Spleen (tissue), 11 donors: Measurements from ENCODE around the gene SEC16A. TPM values are rescaled to one million over a fixed set of nuclear protein-coding genes. Genes with fewer than 3 reads are reported as not detected.
A peak's percentile ranks its signal among the peaks of the same experiment; 100 is the strongest.

ENCODE experiments used
- DNase-seq: peaks from one replicate; pipeline ENCODE4 v3.0.0-alpha.2; 2020
- H3K27ac ChIP-seq, 8 donors: fragments of 200-600 bp; sonication (generic) in 7 of 8; 1 replicate in 4 of 8; 2 replicates in 4 of 8; pipeline versions ENCODE4 v1.5.0 to v1.8.0; 2016 to 2021; ENCODE audit warnings: inconsistent platforms in 4 of 8, mild to moderate bottlenecking in 4 of 8, moderate library complexity in 1 of 8
- H3K27me3 ChIP-seq, 7 donors: fragments of 200-600 bp; sonication (generic) in 6 of 7; replicated peaks in 1 of 7; 1 replicate in 4 of 7; 2 replicates in 3 of 7; pipeline versions ENCODE4 v1.5.0 to v1.8.0; 2016 to 2021; ENCODE audit warnings: inconsistent platforms in 3 of 7, mild to moderate bottlenecking in 1 of 7
- H3K36me3 ChIP-seq, 6 donors: fragments of 200-600 bp; sonication (generic) in 5 of 6; 1 replicate in 4 of 6; 2 replicates in 2 of 6; pipeline versions ENCODE4 v1.5.0 to v1.8.0; 2016 to 2021; ENCODE audit warnings: inconsistent platforms in 2 of 6
- H3K4me1 ChIP-seq, 6 donors: fragments of 200-600 bp; sonication (generic) in 5 of 6; 1 replicate in 3 of 6; 2 replicates in 3 of 6; pipeline versions ENCODE4 v1.5.0 to v1.8.0; 2016 to 2021; ENCODE audit warnings: inconsistent platforms in 3 of 6
- H3K4me3 ChIP-seq, 8 donors: fragments of 200-600 bp; sonication (generic) in 7 of 8; 1 replicate in 4 of 8; 2 replicates in 4 of 8; pipeline versions ENCODE4 v1.5.0 to v1.8.0; 2016 to 2021; ENCODE audit warnings: inconsistent platforms in 4 of 8, mild to moderate bottlenecking in 4 of 8, moderate library complexity in 2 of 8
- H3K9me3 ChIP-seq, 8 donors: fragments of 200-600 bp; sonication (generic) in 7 of 8; 1 replicate in 4 of 8; 2 replicates in 4 of 8; pipeline versions ENCODE4 v1.5.0 to v1.8.0; 2016 to 2021; ENCODE audit warnings: inconsistent platforms in 4 of 8
- CTCF ChIP-seq, 11 experiments: fragments of 200-600 bp in 7 of 11; fragments of 450-650 bp in 4 of 11; sonication (generic) in 4 of 11; IDR thresholded peaks in 8 of 11; conservative IDR thresholded peaks in 3 of 11; 1 replicate in 7 of 11; 2 replicates in 4 of 11; pipeline versions ENCODE4 v1.4.0 to v1.8.0; 2016 to 2021; ENCODE audit warnings: antibody characterized with exemption in 11 of 11, inconsistent platforms in 4 of 11, mild to moderate bottlenecking in 1 of 11
- POLR2A ChIP-seq, 3 donors: fragments of 450-650 bp; IDR thresholded peaks; one replicate each; pipeline ENCODE4 v1.5.1; 2017; ENCODE audit warnings: antibody characterized with exemption in 3 of 3, mild to moderate bottlenecking in 1 of 3
- POLR2AphosphoS5 ChIP-seq, 3 donors: sonication (generic); formaldehyde crosslinking; IDR thresholded peaks; one replicate each; pipeline ENCODE4 v1.5.1; 2017; ENCODE audit warnings: antibody characterized with exemption in 3 of 3
- WGBS, 5 donors: extraction: QIAGEN DNeasy Blood & Tissue Kit in 3 of 5; methylation state at CpG; one replicate each; pipeline versions ENCODE4 v1.1.5 to v1.1.7; 2013 to 2018; 5-methylcytosine and 5-hydroxymethylcytosine counted together
- intact Hi-C: fragments of 100-400 bp; cut with DNase I; formaldehyde crosslinking; loops from one replicate; pipeline ENCODE4 v1.15.0; 2023; ENCODE audit warnings: low total_unique reads
- polyA plus RNA-seq, 3 donors: library from polyadenylated mRNA; stranded (reverse); fragments of 200-250 nt; gene quantifications; one replicate each; pipeline ENCODE4 v1.2.1, GENCODE V29; 2013
- total RNA-seq, 7 donors: library from RNA; depleted of rRNA in 3 of 7; stranded (reverse); fragments of >200 nt in 3 of 7; fragmentation: NEBNext Ultra II Directional in 4 of 7; extraction: Animal tissue kit (Norgen Biotek cat#: 25700) in 4 of 7; gene quantifications; one replicate each; pipeline versions ENCODE4 v1.1.0 to v1.2.1, GENCODE V29; 2016 to 2021
- donor health status: healthy with polysubstance abuse.
- donor health status: DM: no; HTN: no; CAD: no; lungs with moderate emphysema.
- donor health status: DM: no; HTN: no; CAD: no.
- donor health status: Bipolar disorder and iron deficiency.
- donor health status: healthy.
- donor health status: DM: no; HTN: no; CAD: no.
- donor health status: DM: yes; HTN: yes; CAD: no.

The SEC16A gene
- total and polyA plus RNA-seq, 10 donors, result 35.0 to 92.1 (median 75.1) TPM

GRCh38 chr9:136451221-136451877 is 31.5 kb downstream of the SEC16A start:
- Histone ChIP-seq H3K9me3 (no peaks in the 10 kb centered on the region), H3K4me1 (no peaks in the 10 kb centered on the region), H3K36me3 (peaks cover 6 to 100% (median 95%) of the 10 kb centered on the region in 6 donors), H3K27me3 (no peaks in the 10 kb centered on the region), H3K4me3 (no peak overlapping the region), H3K27ac (no peak overlapping the region)
- intact Hi-C loops, result no loop called here
- 88 to 97% (median 93%) methylated on average over 26 of the region's 26 CpGs for WGBS, 5 donors
- TF ChIP-seq POLR2A (IDR thresholded peaks at IDR 0.05) (no peak), CTCF (IDR thresholded peaks at IDR 0.05 in 8 of 11, conservative IDR thresholded peaks at IDR 0.05 in 3 of 11) (no peak), POLR2AphosphoS5 (IDR thresholded peaks at IDR 0.05) (no peak)
- no peak for DNase-seq

- intact Hi-C loops, result no loop called here
- Histone ChIP-seq H3K9me3 (no peaks in the 10 kb centered on the region), H3K4me1 (no peaks in the 10 kb centered on the region), H3K36me3 (peaks cover 5 to 100% (median 95%) of the 10 kb centered on the region in 6 donors), H3K4me3 (no peak overlapping the region), H3K27ac (no peak overlapping the region), H3K27me3 (no peaks in the 10 kb centered on the region)
- WGBS, 5 donors, result 90 to 97% (median 92%) methylated on average over 3 of the region's 3 CpGs
- TF ChIP-seq POLR2A (IDR thresholded peaks at IDR 0.05), result no peak
- TF ChIP-seq POLR2AphosphoS5 (IDR thresholded peaks at IDR 0.05), result no peak
- TF ChIP-seq CTCF (IDR thresholded peaks at IDR 0.05 in 8 of 11, conservative IDR thresholded peaks at IDR 0.05 in 3 of 11), result no peak
- DNase-seq, result no peak
These were observed 34.2 kb downstream of the SEC16A start for GRCh38 chr9:136448655-136449054.

DNA sequence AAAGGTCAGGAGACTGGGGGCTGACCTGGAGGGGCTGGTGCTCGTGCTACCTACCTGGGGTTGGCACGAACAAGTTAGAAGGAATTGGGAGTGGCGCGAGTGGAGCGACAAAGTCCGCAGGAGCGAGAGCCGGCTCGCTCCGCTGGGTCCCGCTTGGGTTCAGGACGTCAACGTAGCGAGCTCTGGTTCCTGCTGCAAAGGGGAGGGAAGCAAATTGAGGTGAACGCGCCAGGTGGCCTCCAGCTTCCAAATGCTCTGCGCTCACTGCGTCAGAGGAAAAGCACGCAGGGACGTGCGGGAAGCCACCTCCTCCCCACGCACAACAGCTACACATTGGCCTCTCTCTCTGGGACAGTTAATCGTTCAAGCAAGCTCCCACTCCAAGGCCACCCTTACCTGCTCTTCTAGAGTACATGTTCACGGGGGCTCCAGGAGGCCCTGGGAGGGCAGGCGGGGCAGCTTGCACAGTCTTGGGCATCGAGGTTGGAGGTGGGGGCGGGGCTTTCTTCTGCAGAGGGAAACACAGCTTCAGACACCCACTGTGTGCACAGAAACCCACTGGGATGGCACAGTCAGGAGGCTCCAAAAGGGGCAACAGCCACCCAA is 35.6 kb downstream of the SEC16A start:
- H3K9me3 ChIP-seq, result no peaks in the 10 kb centered on the region
- no peak for DNase-seq
- H3K4me3 ChIP-seq, result no peak overlapping the region
- TF ChIP-seq CTCF (IDR thresholded peaks at IDR 0.05 in 8 of 11, conservative IDR thresholded peaks at IDR 0.05 in 3 of 11), result no peak
- TF ChIP-seq POLR2AphosphoS5 (IDR thresholded peaks at IDR 0.05), result peak in 2 of 3 donors; percentile 8 to 60
- no peak for TF ChIP-seq POLR2A (IDR thresholded peaks at IDR 0.05)
- H3K27me3 ChIP-seq, result no peaks in the 10 kb centered on the region
- peaks cover 7 to 100% (median 96%) of the 10 kb centered on the region in 6 donors for H3K36me3 ChIP-seq
- WGBS, 5 donors, result 92 to 96% (median 95%) methylated on average over 26 to 27 of the region's 27 CpGs
- intact Hi-C loops, result no loop called here
- H3K27ac ChIP-seq, result no peak overlapping the region
- peaks cover 0 to 7% (median 2%) of the 10 kb centered on the region in 6 donors for H3K4me1 ChIP-seq

DNA sequence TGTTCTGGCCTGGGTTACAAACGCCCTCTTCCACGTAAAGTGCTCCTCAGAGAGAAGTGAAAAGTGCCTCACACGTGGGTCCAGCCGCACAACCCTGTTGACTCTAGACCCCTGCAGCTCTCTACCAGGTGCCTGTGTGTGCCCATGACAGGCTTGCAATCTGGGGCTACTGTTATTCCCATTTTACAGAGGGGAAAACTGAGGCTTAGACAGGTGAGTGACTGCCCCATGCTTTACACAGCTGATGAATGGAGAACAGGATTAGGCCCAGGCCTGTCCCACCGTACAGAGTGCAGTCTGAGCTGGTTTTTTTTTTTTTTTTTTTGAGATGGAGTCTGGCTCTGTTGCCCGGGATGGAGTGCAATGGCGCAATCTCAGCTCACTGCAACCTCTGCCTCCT is 37.0 kb downstream of the SEC16A start:
- no peak for TF ChIP-seq POLR2A (IDR thresholded peaks at IDR 0.05)
- no peak for TF ChIP-seq POLR2AphosphoS5 (IDR thresholded peaks at IDR 0.05)
- no peak for TF ChIP-seq CTCF (IDR thresholded peaks at IDR 0.05 in 8 of 11, conservative IDR thresholded peaks at IDR 0.05 in 3 of 11)
- 86 to 94% (median 89%) methylated on average over 7 of the region's 7 CpGs for WGBS, 5 donors
- DNase-seq, result no peak
- Histone ChIP-seq H3K27ac (no peak overlapping the region), H3K4me1 (peaks cover 3 to 22% (median 15%) of the 10 kb centered on the region in 6 donors), H3K27me3 (no peaks in the 10 kb centered on the region), H3K4me3 (no peak overlapping the region), H3K9me3 (no peaks in the 10 kb centered on the region), H3K36me3 (peaks cover 7 to 100% (median 95%) of the 10 kb centered on the region in 6 donors)
- intact Hi-C loops, result no loop called here
